ENCODE results near the gene CDK12.

Gene CDK12

GRCh38 chr17:39582658-39583057, 121.4 kb downstream of the CDK12 start:
- DNase-seq (ENCODE audit: low read depth): no peak

Measured in activated T-cell treated with anti-CD3 and anti-CD28 coated beads for 1 hour (primary cell).